ENCODE data around the gene CLOCK.

CLOCK gene

DNA sequence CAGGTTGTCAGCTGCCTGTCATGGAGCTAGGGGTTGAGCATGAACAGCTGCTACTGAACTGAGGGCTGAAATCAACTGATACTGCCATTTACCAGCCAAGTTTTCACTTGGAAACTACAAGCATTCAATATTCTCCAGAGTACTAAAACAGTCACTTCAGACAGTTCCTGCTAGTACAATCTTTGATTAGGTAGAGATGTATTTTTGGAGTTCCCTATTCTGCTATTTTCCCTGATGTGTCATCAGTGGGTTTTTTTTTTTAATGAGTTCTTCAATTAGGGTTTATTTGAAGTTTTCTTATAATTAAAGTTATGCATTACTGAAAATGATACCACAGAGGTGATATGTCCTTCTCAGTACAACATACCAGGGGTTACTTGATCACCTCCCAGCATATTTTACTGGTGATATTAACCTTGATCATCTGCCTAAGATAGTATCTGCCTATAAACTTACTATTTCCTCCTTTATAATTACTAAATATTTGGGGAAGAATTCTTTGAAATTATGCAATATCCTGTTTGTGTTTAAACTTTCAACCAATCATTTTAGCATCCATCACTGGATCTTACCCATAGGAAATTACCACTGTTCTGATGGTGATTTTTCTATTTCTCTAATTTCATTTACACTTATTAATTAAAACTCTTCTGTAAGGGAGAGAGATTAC lies 31.8 kb upstream of the CLOCK start:
- Histone ChIP-seq H4K91ac (ENCODE audit: low read depth, low read length) (no peak overlapping the region), H3K4ac (ENCODE audit: low read depth, low read length) (no peak overlapping the region), H3K79me1 (ENCODE audit: low read length) (no peaks in the 10 kb centered on the region), H3K79me2 (ENCODE audit: control insufficient read depth, insufficient read depth, low read length, poor library complexity) (no peaks in the 10 kb centered on the region), H3K4me1 (ENCODE audit: control insufficient read depth in 1 of 2, insufficient read depth in 2 of 2, low read length in 2 of 2) (no peaks in the 10 kb centered on the region), H3K27me3 (ENCODE audit: insufficient read depth, low read length) (no peaks in the 10 kb centered on the region), H3K18ac (ENCODE audit: low read length) (no peak overlapping the region), H2AK5ac (ENCODE audit: low read length) (no peak overlapping the region), H3K36me3 (ENCODE audit: control insufficient read depth in 1 of 2, insufficient read depth in 2 of 2, low read length in 2 of 2) (no peaks in the 10 kb centered on the region), H2BK120ac (ENCODE audit: insufficient read depth, low read length, poor library complexity) (no peak overlapping the region), H4K12ac (ENCODE audit: low read depth, low read length) (no peak overlapping the region), H2BK5ac (ENCODE audit: low read depth, low read length, poor library complexity) (no peak overlapping the region), H2BK12ac (ENCODE audit: low read length) (no peak overlapping the region), H3K27ac (ENCODE audit: low read depth, low read length) (no peak overlapping the region), H2AFZ (ENCODE audit: insufficient read depth, low read length, poor library complexity) (no peak overlapping the region), H3K9me3 (ENCODE audit: insufficient read depth, low read depth, low read length) (peaks cover 5% of the 10 kb centered on the region), H3K4me2 (ENCODE audit: low read length) (no peak overlapping the region), H3K23ac (ENCODE audit: low read length) (no peak overlapping the region), H4K8ac (ENCODE audit: low read depth, low read length) (no peak overlapping the region), H3K14ac (ENCODE audit: low read length) (no peak overlapping the region), H3K4me3 (ENCODE audit: low read depth, low read length) (no peak overlapping the region), H3K9ac (ENCODE audit: low read length) (no peak overlapping the region)
- no peak for DNase-seq

DNA sequence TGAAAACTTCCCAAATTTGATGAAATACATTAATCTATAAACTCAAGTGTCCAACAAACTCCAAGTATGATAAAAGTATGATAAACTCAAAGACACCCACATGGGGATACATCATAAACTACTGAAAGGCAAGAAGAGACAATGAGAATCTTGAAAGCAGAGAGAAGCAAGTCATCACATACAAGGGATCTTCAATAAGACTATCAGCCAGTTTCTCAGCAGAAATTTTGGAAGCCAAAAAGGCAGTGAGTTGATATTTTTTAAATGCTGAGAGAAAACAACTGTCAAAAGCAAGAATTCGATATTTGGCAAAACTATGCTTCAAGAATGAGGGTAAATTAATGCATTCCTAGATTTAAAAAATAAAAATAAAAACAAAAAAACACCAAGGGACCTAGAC lies 28.8 kb upstream of the CLOCK start:
- H3K79me1 ChIP-seq (ENCODE audit: low read length) = no peaks in the 10 kb centered on the region
- H3K27me3 ChIP-seq (ENCODE audit: insufficient read depth, low read length) = no peaks in the 10 kb centered on the region
- no peak overlapping the region for H4K8ac ChIP-seq (ENCODE audit: low read depth, low read length)
- no peak overlapping the region for H3K27ac ChIP-seq (ENCODE audit: low read depth, low read length)
- H4K12ac ChIP-seq (ENCODE audit: low read depth, low read length) = no peak overlapping the region
- no peak overlapping the region for H3K4me3 ChIP-seq (ENCODE audit: low read depth, low read length)
- no peak overlapping the region for H3K4me2 ChIP-seq (ENCODE audit: low read length)
- no peaks in the 10 kb centered on the region for H3K36me3 ChIP-seq (ENCODE audit: control insufficient read depth in 1 of 2, insufficient read depth in 2 of 2, low read length in 2 of 2)
- no peak overlapping the region for H2AK5ac ChIP-seq (ENCODE audit: low read length)
- H3K79me2 ChIP-seq (ENCODE audit: control insufficient read depth, insufficient read depth, low read length, poor library complexity) = no peaks in the 10 kb centered on the region
- H3K14ac ChIP-seq (ENCODE audit: low read length) = no peak overlapping the region
- H2BK120ac ChIP-seq (ENCODE audit: insufficient read depth, low read length, poor library complexity) = no peak overlapping the region
- no peak overlapping the region for H2BK5ac ChIP-seq (ENCODE audit: low read depth, low read length, poor library complexity)
- H3K18ac ChIP-seq (ENCODE audit: low read length) = no peak overlapping the region
- no peak overlapping the region for H2BK12ac ChIP-seq (ENCODE audit: low read length)
- H2AFZ ChIP-seq (ENCODE audit: insufficient read depth, low read length, poor library complexity) = no peak overlapping the region
- no peak overlapping the region for H3K9ac ChIP-seq (ENCODE audit: low read length)
- no peak for DNase-seq
- no peak overlapping the region for H3K4ac ChIP-seq (ENCODE audit: low read depth, low read length)
- H3K9me3 ChIP-seq (ENCODE audit: insufficient read depth, low read depth, low read length) = peaks cover 5% of the 10 kb centered on the region
- H3K4me1 ChIP-seq (ENCODE audit: control insufficient read depth in 1 of 2, insufficient read depth in 2 of 2, low read length in 2 of 2) = no peaks in the 10 kb centered on the region
- no peak overlapping the region for H3K23ac ChIP-seq (ENCODE audit: low read length)
- no CpG with 5 or more reads among the region's 1 CpG for WGBS (ENCODE audit: extremely low coverage, insufficient coverage, insufficient read length)
- no peak overlapping the region for H4K91ac ChIP-seq (ENCODE audit: low read depth, low read length)

DNA sequence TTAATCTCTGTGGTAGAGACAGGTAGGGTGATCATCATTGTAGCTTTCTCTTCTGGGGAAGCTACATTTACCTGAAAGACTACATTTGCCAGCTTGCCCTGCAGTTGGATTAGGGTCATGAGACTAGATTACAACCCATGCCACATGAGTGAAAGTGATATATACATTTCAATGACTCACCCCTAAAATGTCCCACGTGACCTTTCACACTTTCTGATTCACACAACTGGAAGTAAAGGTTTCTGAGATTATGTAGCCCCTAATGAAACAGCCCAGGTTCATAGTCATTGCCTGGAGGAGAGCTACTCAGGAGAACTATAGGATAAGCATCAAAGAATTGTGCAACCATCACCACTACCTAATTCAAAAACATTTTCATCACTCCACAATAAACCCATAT lies 27.5 kb upstream of the CLOCK start:
- no peak overlapping the region for H3K14ac ChIP-seq (ENCODE audit: low read length)
- H3K4ac ChIP-seq (ENCODE audit: low read depth, low read length) = no peak overlapping the region
- no peak overlapping the region for H3K23ac ChIP-seq (ENCODE audit: low read length)
- no peak overlapping the region for H3K4me3 ChIP-seq (ENCODE audit: low read depth, low read length)
- no peak overlapping the region for H4K91ac ChIP-seq (ENCODE audit: low read depth, low read length)
- no peak overlapping the region for H3K4me2 ChIP-seq (ENCODE audit: low read length)
- no peak overlapping the region for H2AFZ ChIP-seq (ENCODE audit: insufficient read depth, low read length, poor library complexity)
- no peak overlapping the region for H3K18ac ChIP-seq (ENCODE audit: low read length)
- no peaks in the 10 kb centered on the region for H3K79me1 ChIP-seq (ENCODE audit: low read length)
- no peak overlapping the region for H2BK120ac ChIP-seq (ENCODE audit: insufficient read depth, low read length, poor library complexity)
- H3K79me2 ChIP-seq (ENCODE audit: control insufficient read depth, insufficient read depth, low read length, poor library complexity) = no peaks in the 10 kb centered on the region
- DNase-seq = no peak
- no peaks in the 10 kb centered on the region for H3K4me1 ChIP-seq (ENCODE audit: control insufficient read depth in 1 of 2, insufficient read depth in 2 of 2, low read length in 2 of 2)
- H2BK5ac ChIP-seq (ENCODE audit: low read depth, low read length, poor library complexity) = no peak overlapping the region
- H2BK12ac ChIP-seq (ENCODE audit: low read length) = no peak overlapping the region
- peaks cover 5% of the 10 kb centered on the region for H3K9me3 ChIP-seq (ENCODE audit: insufficient read depth, low read depth, low read length)
- no peak overlapping the region for H3K27ac ChIP-seq (ENCODE audit: low read depth, low read length)
- H4K8ac ChIP-seq (ENCODE audit: low read depth, low read length) = no peak overlapping the region
- H4K12ac ChIP-seq (ENCODE audit: low read depth, low read length) = no peak overlapping the region
- no peaks in the 10 kb centered on the region for H3K27me3 ChIP-seq (ENCODE audit: insufficient read depth, low read length)
- H2AK5ac ChIP-seq (ENCODE audit: low read length) = no peak overlapping the region
- no peak overlapping the region for H3K9ac ChIP-seq (ENCODE audit: low read length)
- H3K36me3 ChIP-seq (ENCODE audit: control insufficient read depth in 1 of 2, insufficient read depth in 2 of 2, low read length in 2 of 2) = no peaks in the 10 kb centered on the region
- no CpG with 5 or more reads among the region's 1 CpG for WGBS (ENCODE audit: extremely low coverage, insufficient coverage, insufficient read length)

DNA sequence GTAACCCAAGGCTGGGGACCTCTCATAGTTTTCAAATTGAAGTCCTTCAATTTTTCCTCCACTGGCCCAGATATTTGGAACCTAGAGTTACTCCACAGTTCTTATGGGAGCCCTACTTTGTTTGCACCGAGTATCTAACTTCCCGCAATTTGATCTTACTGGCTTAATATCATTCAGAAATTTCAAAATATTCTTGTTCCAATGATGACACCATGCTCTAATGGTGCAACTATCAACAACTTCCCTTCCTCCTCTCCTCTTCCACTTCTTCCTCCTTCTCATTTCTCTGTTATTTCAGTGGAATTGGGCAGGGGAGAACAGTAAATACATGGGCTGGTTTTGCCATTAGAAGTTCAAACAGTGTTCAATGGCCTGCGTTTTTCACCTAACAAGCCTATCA lies 25.1 kb upstream of the CLOCK start:
- H2BK120ac ChIP-seq (ENCODE audit: insufficient read depth, low read length, poor library complexity) = no peak overlapping the region
- no peak overlapping the region for H3K4me3 ChIP-seq (ENCODE audit: low read depth, low read length)
- H3K9ac ChIP-seq (ENCODE audit: low read length) = no peak overlapping the region
- no peak overlapping the region for H2AFZ ChIP-seq (ENCODE audit: insufficient read depth, low read length, poor library complexity)
- H3K23ac ChIP-seq (ENCODE audit: low read length) = no peak overlapping the region
- H3K4me2 ChIP-seq (ENCODE audit: low read length) = no peak overlapping the region
- no peak overlapping the region for H2BK12ac ChIP-seq (ENCODE audit: low read length)
- H4K12ac ChIP-seq (ENCODE audit: low read depth, low read length) = no peak overlapping the region
- peaks cover 3% of the 10 kb centered on the region for H3K9me3 ChIP-seq (ENCODE audit: insufficient read depth, low read depth, low read length)
- no peaks in the 10 kb centered on the region for H3K36me3 ChIP-seq (ENCODE audit: control insufficient read depth in 1 of 2, insufficient read depth in 2 of 2, low read length in 2 of 2)
- H3K4me1 ChIP-seq (ENCODE audit: control insufficient read depth in 1 of 2, insufficient read depth in 2 of 2, low read length in 2 of 2) = no peaks in the 10 kb centered on the region
- WGBS (ENCODE audit: extremely low coverage, insufficient coverage, insufficient read length) = no CpG with 5 or more reads among the region's 3 CpGs
- DNase-seq = no peak
- H4K8ac ChIP-seq (ENCODE audit: low read depth, low read length) = no peak overlapping the region
- H3K79me2 ChIP-seq (ENCODE audit: control insufficient read depth, insufficient read depth, low read length, poor library complexity) = no peaks in the 10 kb centered on the region
- no peak overlapping the region for H2BK5ac ChIP-seq (ENCODE audit: low read depth, low read length, poor library complexity)
- H2AK5ac ChIP-seq (ENCODE audit: low read length) = no peak overlapping the region
- no peak overlapping the region for H3K27ac ChIP-seq (ENCODE audit: low read depth, low read length)
- no peak overlapping the region for H4K91ac ChIP-seq (ENCODE audit: low read depth, low read length)
- no peak overlapping the region for H3K14ac ChIP-seq (ENCODE audit: low read length)
- no peak overlapping the region for H3K4ac ChIP-seq (ENCODE audit: low read depth, low read length)
- H3K27me3 ChIP-seq (ENCODE audit: insufficient read depth, low read length) = no peaks in the 10 kb centered on the region
- H3K79me1 ChIP-seq (ENCODE audit: low read length) = no peaks in the 10 kb centered on the region
- no peak overlapping the region for H3K18ac ChIP-seq (ENCODE audit: low read length)

Measured in trophoblast cell (in vitro differentiated cells and primary cell).